SK-N-SH (cell line): ENCODE measurements around the gene CALHM5. TPM values are rescaled to one million over a fixed set of nuclear protein-coding genes. Genes with fewer than 3 reads are reported as not detected.

Experiments
- CTCF ChIA-PET: fragments of 300-600, 350-600 bp; formaldehyde crosslinking; extraction: SDS; loops from one replicate; lab custom pipeline; 2021; lab: Yijun Ruan, JAX
- POLR2A ChIA-PET: fragments of 350-600 bp; sonication (Branson Sonifier 250); formaldehyde crosslinking; extraction: SDS; loops from one replicate; lab custom pipeline; 2020; ENCODE audit warnings: antibody characterized with exemption, inconsistent platforms; lab: Yijun Ruan, JAX
- DNase-seq: peaks from one replicate; pipeline ENCODE4 v3.0.0; 2012
- H2AFZ ChIP-seq: fragments of 200-600 bp; sonication (generic); 2 replicates; pipeline ENCODE4 v1.8.1; 2016; ENCODE audit warnings: antibody characterized with exemption, mild to moderate bottlenecking, low read depth
- H3F3A ChIP-seq: fragments of 200-600 bp; sonication (generic); replicated peaks from 2 replicates; pipeline ENCODE3; 2016; ENCODE audit warnings: antibody characterized with exemption, mild to moderate bottlenecking; ENCODE audit not compliant: insufficient read depth
- H3K27ac ChIP-seq, 2 experiments: fragments of 200-500 bp in 1 of 2; fragments of 200-600 bp in 1 of 2; sonication (Bioruptor generic) in 1 of 2; sonication (generic), shearing (Covaris generic) in 1 of 2; 2 replicates each; pipeline versions ENCODE4 v1.5.1 to v1.6.1; 2014 to 2016; ENCODE audit warnings: low read depth in 2 of 2, inconsistent platforms in 1 of 2, low read length in 1 of 2, mild to moderate bottlenecking in 1 of 2, mixed read lengths in 1 of 2
- H3K27me3 ChIP-seq: fragments of 200-600 bp; sonication (generic), shearing (Covaris generic); 2 replicates; pipeline ENCODE4 v1.6.1; 2016; ENCODE audit warnings: mixed run types; ENCODE audit not compliant: insufficient read depth
- H3K36me3 ChIP-seq, 2 experiments: fragments of 200-500 bp in 1 of 2; fragments of 200-600 bp in 1 of 2; sonication (Bioruptor generic) in 1 of 2; sonication (generic) in 1 of 2; replicated peaks in 1 of 2; 2 replicates each; pipeline versions ENCODE3 to v1.5.1; 2014 to 2016; ENCODE audit warnings: low read length in 1 of 2, mild to moderate bottlenecking in 1 of 2; ENCODE audit not compliant: insufficient read depth in 2 of 2, control insufficient read depth in 1 of 2
- H3K4me1 ChIP-seq, 2 experiments: fragments of 200-500 bp in 1 of 2; fragments of 200-600 bp in 1 of 2; sonication (Bioruptor generic) in 1 of 2; sonication (generic), shearing (Covaris generic) in 1 of 2; 2 replicates each; pipeline versions ENCODE4 v1.5.1 to v1.6.1; 2014 to 2016; ENCODE audit warnings: low read depth in 1 of 2, low read length in 1 of 2, mixed run types in 1 of 2; ENCODE audit not compliant: insufficient read depth in 2 of 2, control insufficient read depth in 1 of 2
- H3K4me2 ChIP-seq: fragments of 200-600 bp; sonication (generic), shearing (Covaris generic); 2 replicates; pipeline ENCODE4 v1.6.1; 2017; ENCODE audit warnings: mixed run types
- H3K4me3 ChIP-seq, 2 experiments: fragments of 200-500 bp in 1 of 2; fragments of 200-600 bp in 1 of 2; sonication (Bioruptor generic) in 1 of 2; sonication (generic), shearing (Covaris generic) in 1 of 2; 2 replicates each; pipeline versions ENCODE4 v1.5.1 to v1.8.1; 2014 to 2016; ENCODE audit warnings: low read depth in 2 of 2, inconsistent platforms in 1 of 2, low read length in 1 of 2, mild to moderate bottlenecking in 1 of 2, mixed read lengths in 1 of 2, moderate library complexity in 1 of 2
- H3K79me2 ChIP-seq: fragments of 200-600 bp; sonication (generic); 2 replicates; pipeline ENCODE4 v1.8.1; 2017; ENCODE audit warnings: mild to moderate bottlenecking; ENCODE audit not compliant: insufficient read depth
- H3K9ac ChIP-seq: fragments of 200-600 bp; sonication (generic); 2 replicates; pipeline ENCODE4 v1.6.1; 2017; ENCODE audit warnings: mixed run types
- H3K9me2 ChIP-seq: fragments of 200-600 bp; sonication (generic); 2 replicates; pipeline ENCODE4 v1.6.1; 2017; ENCODE audit warnings: mixed run types
- H3K9me3 ChIP-seq: fragments of 200-600 bp; sonication (generic); 2 replicates; pipeline ENCODE4 v1.6.1; 2017; ENCODE audit warnings: mixed run types, mild to moderate bottlenecking, moderate library complexity
- H4K20me1 ChIP-seq: fragments of 200-600 bp; sonication (generic); 2 replicates; pipeline ENCODE4 v1.6.1; 2017; ENCODE audit warnings: mild to moderate bottlenecking, mixed run types; ENCODE audit not compliant: insufficient read depth
- CHD2 ChIP-seq: fragments of 150-350 bp; IDR thresholded peaks from 2 replicates; pipeline ENCODE4 v1.6.1; 2018; ENCODE audit warnings: low read length; ENCODE audit not compliant: partially characterized antibody
- ELF1 ChIP-seq: IDR thresholded peaks from 2 replicates; pipeline ENCODE4 v1.4.0; 2012
- EP300 ChIP-seq, 2 experiments: IDR thresholded peaks; 2 replicates each; pipeline versions ENCODE4 v1.4.0 to v1.6.1; 2012; ENCODE audit warnings: borderline replicate concordance in 1 of 2, low read depth in 1 of 2, low read length in 1 of 2
- EZH2phosphoT487 ChIP-seq: fragments of 200-600 bp; sonication (generic); IDR thresholded peaks from 2 replicates; pipeline ENCODE4 v1.6.1; 2017; ENCODE audit warnings: low read depth, mixed run types, mild to moderate bottlenecking, antibody characterized with exemption, moderate library complexity, borderline replicate concordance
- FOSL2 ChIP-seq: IDR thresholded peaks from 2 replicates; pipeline ENCODE4 v1.4.0; 2012; ENCODE audit warnings: low read depth, mild to moderate bottlenecking, moderate library complexity, borderline replicate concordance
- FOXJ3 ChIP-seq: sonication (generic); formaldehyde crosslinking; IDR thresholded peaks from 2 replicates; pipeline ENCODE4 v1.5.1; 2020; ENCODE audit warnings: mild to moderate bottlenecking, missing genetic modification reagents
- FOXM1 ChIP-seq: IDR thresholded peaks from 2 replicates; pipeline ENCODE4 v1.4.0; 2012; ENCODE audit warnings: low read depth, mild to moderate bottlenecking
- GATA2 ChIP-seq: sonication (generic); formaldehyde crosslinking; IDR thresholded peaks from 2 replicates; pipeline ENCODE4 v1.5.0; 2020; ENCODE audit warnings: mild to moderate bottlenecking, missing genetic modification reagents
- JUND ChIP-seq: IDR thresholded peaks from 2 replicates; pipeline ENCODE4 v1.4.0; 2012
- MEF2A ChIP-seq: IDR thresholded peaks from 2 replicates; pipeline ENCODE4 v1.4.0; 2012; ENCODE audit warnings: low read depth, borderline replicate concordance
- MXI1 ChIP-seq: IDR thresholded peaks from 2 replicates; pipeline ENCODE4 v1.6.1; 2012; ENCODE audit warnings: mild to moderate bottlenecking, low read depth, low read length, improper control_type of control experiment
- NFIC ChIP-seq: IDR thresholded peaks from 2 replicates; pipeline ENCODE4 v1.4.0; 2012; ENCODE audit warnings: borderline replicate concordance
- POLR2AphosphoS5 ChIP-seq: IDR thresholded peaks from 2 replicates; pipeline ENCODE4 v1.6.1; 2012; ENCODE audit warnings: low read depth, low read length
- RAD21 ChIP-seq: IDR thresholded peaks from 2 replicates; pipeline ENCODE4 v1.6.1; 2012; ENCODE audit warnings: mild to moderate bottlenecking, low read length
- RCOR1 ChIP-seq: fragments of 150-350 bp; IDR thresholded peaks from 2 replicates; pipeline ENCODE4 v1.6.1; 2017; ENCODE audit warnings: antibody characterized with exemption, low read length
- RFX5 ChIP-seq: IDR thresholded peaks from 2 replicates; pipeline ENCODE4 v1.6.1; 2012; ENCODE audit warnings: mild to moderate bottlenecking, improper control_type of control experiment, low read length
- RXRA ChIP-seq: IDR thresholded peaks from 2 replicates; pipeline ENCODE4 v1.4.0; 2012; ENCODE audit warnings: low read depth, mild to moderate bottlenecking, borderline replicate concordance
- SMC3 ChIP-seq: IDR thresholded peaks from 2 replicates; pipeline ENCODE4 v1.6.1; 2012; ENCODE audit warnings: low read depth, low read length, improper control_type of control experiment
- TAF1 ChIP-seq: IDR thresholded peaks from 2 replicates; pipeline ENCODE4 v1.6.1; 2012; ENCODE audit warnings: low read depth, mild to moderate bottlenecking, low read length, moderate library complexity, borderline replicate concordance
- TCF12 ChIP-seq: IDR thresholded peaks from 2 replicates; pipeline ENCODE4 v1.4.0; 2012
- TEAD4 ChIP-seq: IDR thresholded peaks from 2 replicates; pipeline ENCODE4 v1.4.0; 2012; ENCODE audit warnings: mild to moderate bottlenecking, borderline replicate concordance; ENCODE audit not compliant: insufficient read depth
- YY1 ChIP-seq: IDR thresholded peaks from 2 replicates; pipeline ENCODE4 v1.4.0; 2012; ENCODE audit warnings: low read depth, mild to moderate bottlenecking
- WGBS: methylation state at CpG from one replicate; pipeline ENCODE4 v1.1.6; 2017; ENCODE audit warnings: low lambda C conversion rate; 5-methylcytosine and 5-hydroxymethylcytosine counted together
- polyA plus RNA-seq, 3 experiments: library from polyadenylated mRNA; depleted of rRNA; stranded (reverse); fragments of >200 nt; gene quantifications; 2 replicates each; pipeline ENCODE4 v1.2.3, GENCODE V29; 2012
- TF ChIP-seq, protein P1 (sequence below): fragments of 150-350 bp; IDR thresholded peaks from 2 replicates; pipeline ENCODE4 v1.6.1; 2017; ENCODE audit warnings: antibody characterized with exemption, low read length, low read depth, borderline replicate concordance
- TF ChIP-seq, protein P2 (sequence below): IDR thresholded peaks from 2 replicates; pipeline ENCODE4 v1.6.1; 2012; ENCODE audit warnings: mild to moderate bottlenecking, low read depth, low read length, moderate library complexity
- TF ChIP-seq, protein P3 (sequence below): IDR thresholded peaks from 2 replicates; pipeline ENCODE4 v1.4.0; 2012; ENCODE audit warnings: low read depth
- TF ChIP-seq, protein P4 (sequence below): IDR thresholded peaks from 2 replicates; pipeline ENCODE4 v1.4.0; 2012; ENCODE audit warnings: low read depth, borderline replicate concordance

CALHM5 gene, protein sequence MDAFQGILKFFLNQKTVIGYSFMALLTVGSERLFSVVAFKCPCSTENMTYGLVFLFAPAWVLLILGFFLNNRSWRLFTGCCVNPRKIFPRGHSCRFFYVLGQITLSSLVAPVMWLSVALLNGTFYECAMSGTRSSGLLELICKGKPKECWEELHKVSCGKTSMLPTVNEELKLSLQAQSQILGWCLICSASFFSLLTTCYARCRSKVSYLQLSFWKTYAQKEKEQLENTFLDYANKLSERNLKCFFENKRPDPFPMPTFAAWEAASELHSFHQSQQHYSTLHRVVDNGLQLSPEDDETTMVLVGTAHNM
- polyA plus RNA-seq (2012; rRNA removed), result 0.38 and 0.55 TPM in 2 replicates
- polyA plus RNA-seq (2012; cell fraction: cytosol; rRNA removed), result 0.41 and 0.52 TPM in 2 replicates
- polyA plus RNA-seq (2012; cell fraction: nucleus; rRNA removed), result 0.15 and 0.50 TPM in 2 replicates

DNA sequence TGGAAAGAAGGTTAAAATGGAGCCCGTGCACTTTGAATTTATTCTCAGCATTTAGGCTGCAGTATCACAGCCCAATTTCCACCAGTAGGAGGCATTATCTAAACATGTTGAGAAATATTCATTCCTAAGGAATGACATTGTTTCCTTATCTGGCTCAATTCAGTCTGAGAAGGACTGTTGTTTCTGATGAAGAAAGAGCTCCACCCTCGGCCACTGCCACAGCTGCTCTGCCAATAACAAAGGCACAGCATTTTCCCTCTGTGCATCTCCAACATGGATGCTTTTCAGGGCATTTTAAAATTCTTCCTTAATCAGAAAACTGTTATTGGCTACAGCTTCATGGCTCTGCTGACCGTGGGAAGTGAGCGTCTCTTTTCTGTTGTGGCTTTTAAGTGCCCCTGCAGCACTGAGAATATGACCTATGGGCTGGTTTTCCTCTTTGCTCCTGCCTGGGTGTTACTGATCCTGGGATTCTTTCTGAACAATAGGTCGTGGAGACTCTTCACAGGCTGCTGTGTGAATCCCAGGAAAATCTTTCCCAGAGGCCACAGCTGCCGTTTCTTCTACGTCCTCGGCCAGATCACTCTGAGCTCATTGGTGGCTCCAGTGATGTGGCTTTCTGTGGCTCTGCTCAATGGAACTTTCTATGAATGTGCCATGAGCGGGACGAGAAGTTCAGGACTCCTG, at the start of gene CALHM5:
CALHM5 (plus strand) TSS at position 216 of the 687 bp plus-strand sequence; CDS start at position 274, 58 bp downstream.
- whole genome bisulfite sequencing, result 80% methylated on average over 10 of the region's 10 CpGs
- DNase-seq, result no peak
- H3K27me3 ChIP-seq, result no peaks in the 10 kb centered on the region
- POLR2A ChIA-PET, result no interaction called here
- peak within 1 kb of the TSS; percentile 85 for H3K4me2 ChIP-seq
- H3K9ac ChIP-seq, result peak within 1 kb of the TSS; percentile 55
- CTCF ChIA-PET, result interaction anchor here (0.6 to 2.0 kb wide), 12 partner anchors 9 to 294 kb away, joined by 3 to 14 read pairs (median 4); partner anchors contain the start of gene CALHM6
- H3K27ac ChIP-seq, result peak within 1 kb of the TSS; percentile 43 to 55; a peak in 3 of 4 replicates
- H4K20me1 ChIP-seq, result no peaks in the 10 kb centered on the region
- no peaks in the 10 kb centered on the region for H3K9me2 ChIP-seq
- no peaks in the 10 kb centered on the region for H3K36me3 ChIP-seq
- peak within 1 kb of the TSS; percentile 9 to 53; a peak in 3 of 4 replicates for H3K4me3 ChIP-seq
- peaks cover 6% of the 10 kb centered on the region; the same call in 1 of the 2 replicates for H3K79me2 ChIP-seq
- H2AFZ ChIP-seq, result peak within 1 kb of the TSS; percentile 95
- no peaks in the 10 kb centered on the region for H3K9me3 ChIP-seq
- H3K4me1 ChIP-seq, result peaks cover 0 to 16% of the 10 kb centered on the region in 2 experiments; a peak in 3 of 4 replicates
- peaks cover 4% of the 10 kb centered on the region for H3F3A ChIP-seq
- TF ChIP-seq FOXM1 (no peak), TAF1 (no peak), FOXJ3 (no peak), ELF1 (no peak), RFX5 (no peak), JUND (peak; percentile 41), MXI1 (no peak), CHD2 (no peak), EP300 (IDR thresholded peaks at IDR 0.05; ENCODE audit: borderline replicate concordance in 1 of 2, low read depth in 1 of 2, low read length in 1 of 2) (peak in 1 of 2 experiments; percentile 22; a peak in 1 of 4 replicates), RCOR1 (no peak), TCF12 (peak; percentile 39; the same call in 1 of the 2 replicates), FOSL2 (peak; percentile 33; the same call in 1 of the 2 replicates), EZH2phosphoT487 (no peak), POLR2AphosphoS5 (no peak), RAD21 (peak; percentile 45), TEAD4 (no peak), GATA2 (CRISPR knock-in tag) (no peak), YY1 (peak; percentile 48; the same call in 1 of the 2 replicates), RXRA (peak; percentile 42; the same call in 1 of the 2 replicates), SMC3 (peak; percentile 39), MEF2A (peak; percentile 99), NFIC (no peak)
- TF ChIP-seq, protein P1, sequence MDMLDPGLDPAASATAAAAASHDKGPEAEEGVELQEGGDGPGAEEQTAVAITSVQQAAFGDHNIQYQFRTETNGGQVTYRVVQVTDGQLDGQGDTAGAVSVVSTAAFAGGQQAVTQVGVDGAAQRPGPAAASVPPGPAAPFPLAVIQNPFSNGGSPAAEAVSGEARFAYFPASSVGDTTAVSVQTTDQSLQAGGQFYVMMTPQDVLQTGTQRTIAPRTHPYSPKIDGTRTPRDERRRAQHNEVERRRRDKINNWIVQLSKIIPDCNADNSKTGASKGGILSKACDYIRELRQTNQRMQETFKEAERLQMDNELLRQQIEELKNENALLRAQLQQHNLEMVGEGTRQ, result no peak
- TF ChIP-seq, protein P2, sequence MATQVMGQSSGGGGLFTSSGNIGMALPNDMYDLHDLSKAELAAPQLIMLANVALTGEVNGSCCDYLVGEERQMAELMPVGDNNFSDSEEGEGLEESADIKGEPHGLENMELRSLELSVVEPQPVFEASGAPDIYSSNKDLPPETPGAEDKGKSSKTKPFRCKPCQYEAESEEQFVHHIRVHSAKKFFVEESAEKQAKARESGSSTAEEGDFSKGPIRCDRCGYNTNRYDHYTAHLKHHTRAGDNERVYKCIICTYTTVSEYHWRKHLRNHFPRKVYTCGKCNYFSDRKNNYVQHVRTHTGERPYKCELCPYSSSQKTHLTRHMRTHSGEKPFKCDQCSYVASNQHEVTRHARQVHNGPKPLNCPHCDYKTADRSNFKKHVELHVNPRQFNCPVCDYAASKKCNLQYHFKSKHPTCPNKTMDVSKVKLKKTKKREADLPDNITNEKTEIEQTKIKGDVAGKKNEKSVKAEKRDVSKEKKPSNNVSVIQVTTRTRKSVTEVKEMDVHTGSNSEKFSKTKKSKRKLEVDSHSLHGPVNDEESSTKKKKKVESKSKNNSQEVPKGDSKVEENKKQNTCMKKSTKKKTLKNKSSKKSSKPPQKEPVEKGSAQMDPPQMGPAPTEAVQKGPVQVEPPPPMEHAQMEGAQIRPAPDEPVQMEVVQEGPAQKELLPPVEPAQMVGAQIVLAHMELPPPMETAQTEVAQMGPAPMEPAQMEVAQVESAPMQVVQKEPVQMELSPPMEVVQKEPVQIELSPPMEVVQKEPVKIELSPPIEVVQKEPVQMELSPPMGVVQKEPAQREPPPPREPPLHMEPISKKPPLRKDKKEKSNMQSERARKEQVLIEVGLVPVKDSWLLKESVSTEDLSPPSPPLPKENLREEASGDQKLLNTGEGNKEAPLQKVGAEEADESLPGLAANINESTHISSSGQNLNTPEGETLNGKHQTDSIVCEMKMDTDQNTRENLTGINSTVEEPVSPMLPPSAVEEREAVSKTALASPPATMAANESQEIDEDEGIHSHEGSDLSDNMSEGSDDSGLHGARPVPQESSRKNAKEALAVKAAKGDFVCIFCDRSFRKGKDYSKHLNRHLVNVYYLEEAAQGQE, result no peak
- TF ChIP-seq, protein P3, sequence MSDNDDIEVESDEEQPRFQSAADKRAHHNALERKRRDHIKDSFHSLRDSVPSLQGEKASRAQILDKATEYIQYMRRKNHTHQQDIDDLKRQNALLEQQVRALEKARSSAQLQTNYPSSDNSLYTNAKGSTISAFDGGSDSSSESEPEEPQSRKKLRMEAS, result peak; percentile 30; the same call in 1 of the 2 replicates
- TF ChIP-seq, protein P4, sequence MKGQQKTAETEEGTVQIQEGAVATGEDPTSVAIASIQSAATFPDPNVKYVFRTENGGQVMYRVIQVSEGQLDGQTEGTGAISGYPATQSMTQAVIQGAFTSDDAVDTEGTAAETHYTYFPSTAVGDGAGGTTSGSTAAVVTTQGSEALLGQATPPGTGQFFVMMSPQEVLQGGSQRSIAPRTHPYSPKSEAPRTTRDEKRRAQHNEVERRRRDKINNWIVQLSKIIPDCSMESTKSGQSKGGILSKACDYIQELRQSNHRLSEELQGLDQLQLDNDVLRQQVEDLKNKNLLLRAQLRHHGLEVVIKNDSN, result no peak
